GM23338 (cell line): ENCODE data around the gene ACBD4.

Experiments
- CREB1 ChIP-seq: fragments of 250-450 bp; sonication (Bioruptor Pico); IDR thresholded peaks from 2 replicates; pipeline ENCODE4 v1.5.0; 2020; ENCODE audit warnings: low read depth, mild to moderate bottlenecking, moderate library complexity
- EZH2 ChIP-seq: fragments of 200-600 bp; sonication (generic); IDR thresholded peaks from one replicate; pipeline ENCODE4 v1.8.0; 2017; ENCODE audit warnings: antibody characterized with exemption, mild to moderate bottlenecking, low read depth; ENCODE audit not compliant: unreplicated experiment
- EZH2phosphoT487 ChIP-seq: fragments of 200-600 bp; sonication (generic); IDR thresholded peaks from one replicate; pipeline ENCODE4 v1.8.1; 2018; ENCODE audit warnings: antibody characterized with exemption; ENCODE audit not compliant: unreplicated experiment
- JUNB ChIP-seq: IDR thresholded peaks from one replicate; pipeline ENCODE4 v1.6.1; 2016; ENCODE audit warnings: antibody characterized with exemption; ENCODE audit not compliant: unreplicated experiment
- POLR2AphosphoS5 ChIP-seq: IDR thresholded peaks from 2 replicates; pipeline ENCODE4 v1.6.1; 2016; ENCODE audit warnings: antibody characterized with exemption, low read depth
- STAT1 ChIP-seq: IDR thresholded peaks from one replicate; pipeline ENCODE4 v1.6.1; 2016; ENCODE audit warnings: antibody characterized with exemption; ENCODE audit not compliant: unreplicated experiment
- ZNF114 ChIP-seq: fragments of 250-450 bp; sonication (Bioruptor Pico); IDR thresholded peaks from 2 replicates; pipeline ENCODE4 v1.5.0; 2020; ENCODE audit warnings: mild to moderate bottlenecking, moderate library complexity
- ZNF331 ChIP-seq: fragments of 250-450 bp; sonication (Bioruptor Pico); IDR thresholded peaks from 2 replicates; pipeline ENCODE4 v1.5.0; 2020; ENCODE audit warnings: low read depth, mild to moderate bottlenecking, moderate library complexity
- TF ChIP-seq, protein P1 (sequence below), 2 experiments: fragments of 200-600 bp in 1 of 2; sonication (generic) in 1 of 2; conservative IDR thresholded peaks; 2 replicates each; pipeline versions ENCODE4 v1.5.1 to v1.6.1; 2016 to 2017; ENCODE audit warnings: antibody characterized with exemption in 2 of 2, low read depth in 2 of 2, mild to moderate bottlenecking in 2 of 2, moderate library complexity in 1 of 2
- TF ChIP-seq, protein P2 (sequence below): IDR thresholded peaks from one replicate; pipeline ENCODE4 v1.6.1; 2018; ENCODE audit warnings: antibody characterized with exemption; ENCODE audit not compliant: unreplicated experiment
- TF ChIP-seq, protein P3 (sequence below): IDR thresholded peaks from 2 replicates; pipeline ENCODE4 v1.6.1; 2016; ENCODE audit warnings: antibody characterized with exemption

DNA sequence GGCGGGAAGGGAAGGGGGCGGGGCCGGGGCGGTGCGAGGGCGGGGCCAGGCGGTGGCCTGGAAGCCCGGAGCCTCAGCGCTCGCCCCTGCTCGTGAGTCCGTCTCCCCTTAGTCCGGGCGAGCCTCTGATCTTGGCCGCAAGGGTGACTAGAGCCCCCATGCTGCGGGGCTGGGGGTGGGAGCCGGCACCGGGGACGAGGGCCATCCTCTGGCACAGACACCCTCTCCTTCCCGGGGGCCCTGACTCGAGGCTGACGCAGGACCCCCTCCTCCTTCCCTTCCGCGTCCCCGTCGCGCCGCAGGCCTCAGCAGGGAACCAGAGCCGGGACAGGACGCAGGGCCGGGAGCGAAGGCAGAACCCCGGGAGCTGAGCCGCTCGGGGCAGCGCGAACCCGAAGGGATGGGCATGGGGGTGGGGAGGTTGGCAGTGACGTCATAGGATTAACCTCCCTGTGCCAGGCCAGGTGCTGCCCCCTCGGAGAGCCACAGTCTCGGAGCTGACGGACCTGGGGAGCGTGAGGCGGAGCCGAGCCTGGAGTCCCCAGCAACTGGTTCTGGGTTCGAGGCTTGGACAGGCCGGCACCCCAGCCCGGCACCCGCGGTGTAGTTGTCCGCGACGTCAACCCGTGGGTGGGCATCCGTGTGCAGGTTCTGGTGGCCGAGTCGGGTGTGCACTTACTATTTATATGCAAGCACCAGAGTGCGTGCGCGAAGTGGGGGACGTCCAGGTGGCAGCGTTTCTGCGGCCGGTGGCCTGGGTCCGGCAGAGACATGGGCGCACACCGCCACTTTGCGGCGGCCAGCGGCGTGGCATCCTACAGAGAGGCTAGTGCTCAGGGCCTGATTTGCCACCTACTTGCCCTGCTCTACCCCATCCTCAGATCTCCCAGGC lies 2.7 kb upstream of the ACBD4 start:
- TF ChIP-seq, protein P1, sequence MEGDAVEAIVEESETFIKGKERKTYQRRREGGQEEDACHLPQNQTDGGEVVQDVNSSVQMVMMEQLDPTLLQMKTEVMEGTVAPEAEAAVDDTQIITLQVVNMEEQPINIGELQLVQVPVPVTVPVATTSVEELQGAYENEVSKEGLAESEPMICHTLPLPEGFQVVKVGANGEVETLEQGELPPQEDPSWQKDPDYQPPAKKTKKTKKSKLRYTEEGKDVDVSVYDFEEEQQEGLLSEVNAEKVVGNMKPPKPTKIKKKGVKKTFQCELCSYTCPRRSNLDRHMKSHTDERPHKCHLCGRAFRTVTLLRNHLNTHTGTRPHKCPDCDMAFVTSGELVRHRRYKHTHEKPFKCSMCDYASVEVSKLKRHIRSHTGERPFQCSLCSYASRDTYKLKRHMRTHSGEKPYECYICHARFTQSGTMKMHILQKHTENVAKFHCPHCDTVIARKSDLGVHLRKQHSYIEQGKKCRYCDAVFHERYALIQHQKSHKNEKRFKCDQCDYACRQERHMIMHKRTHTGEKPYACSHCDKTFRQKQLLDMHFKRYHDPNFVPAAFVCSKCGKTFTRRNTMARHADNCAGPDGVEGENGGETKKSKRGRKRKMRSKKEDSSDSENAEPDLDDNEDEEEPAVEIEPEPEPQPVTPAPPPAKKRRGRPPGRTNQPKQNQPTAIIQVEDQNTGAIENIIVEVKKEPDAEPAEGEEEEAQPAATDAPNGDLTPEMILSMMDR (conservative IDR thresholded peaks at IDR 0.05; ENCODE audit: low read depth in 2 of 2): peak; percentile 64 to 91
- TF ChIP-seq POLR2AphosphoS5 (no peak), EZH2phosphoT487 (no peak), EZH2 (no peak), JUNB (no peak), CREB1 (CRISPR knock-in tag) (peak; percentile 94), ZNF331 (CRISPR knock-in tag) (0 out of 2 replicates have a peak, but pooled peaks have one; percentile 7), ZNF114 (CRISPR knock-in tag) (no peak), STAT1 (no peak)
- TF ChIP-seq, protein P2, sequence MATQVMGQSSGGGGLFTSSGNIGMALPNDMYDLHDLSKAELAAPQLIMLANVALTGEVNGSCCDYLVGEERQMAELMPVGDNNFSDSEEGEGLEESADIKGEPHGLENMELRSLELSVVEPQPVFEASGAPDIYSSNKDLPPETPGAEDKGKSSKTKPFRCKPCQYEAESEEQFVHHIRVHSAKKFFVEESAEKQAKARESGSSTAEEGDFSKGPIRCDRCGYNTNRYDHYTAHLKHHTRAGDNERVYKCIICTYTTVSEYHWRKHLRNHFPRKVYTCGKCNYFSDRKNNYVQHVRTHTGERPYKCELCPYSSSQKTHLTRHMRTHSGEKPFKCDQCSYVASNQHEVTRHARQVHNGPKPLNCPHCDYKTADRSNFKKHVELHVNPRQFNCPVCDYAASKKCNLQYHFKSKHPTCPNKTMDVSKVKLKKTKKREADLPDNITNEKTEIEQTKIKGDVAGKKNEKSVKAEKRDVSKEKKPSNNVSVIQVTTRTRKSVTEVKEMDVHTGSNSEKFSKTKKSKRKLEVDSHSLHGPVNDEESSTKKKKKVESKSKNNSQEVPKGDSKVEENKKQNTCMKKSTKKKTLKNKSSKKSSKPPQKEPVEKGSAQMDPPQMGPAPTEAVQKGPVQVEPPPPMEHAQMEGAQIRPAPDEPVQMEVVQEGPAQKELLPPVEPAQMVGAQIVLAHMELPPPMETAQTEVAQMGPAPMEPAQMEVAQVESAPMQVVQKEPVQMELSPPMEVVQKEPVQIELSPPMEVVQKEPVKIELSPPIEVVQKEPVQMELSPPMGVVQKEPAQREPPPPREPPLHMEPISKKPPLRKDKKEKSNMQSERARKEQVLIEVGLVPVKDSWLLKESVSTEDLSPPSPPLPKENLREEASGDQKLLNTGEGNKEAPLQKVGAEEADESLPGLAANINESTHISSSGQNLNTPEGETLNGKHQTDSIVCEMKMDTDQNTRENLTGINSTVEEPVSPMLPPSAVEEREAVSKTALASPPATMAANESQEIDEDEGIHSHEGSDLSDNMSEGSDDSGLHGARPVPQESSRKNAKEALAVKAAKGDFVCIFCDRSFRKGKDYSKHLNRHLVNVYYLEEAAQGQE: no peak
- TF ChIP-seq, protein P3, sequence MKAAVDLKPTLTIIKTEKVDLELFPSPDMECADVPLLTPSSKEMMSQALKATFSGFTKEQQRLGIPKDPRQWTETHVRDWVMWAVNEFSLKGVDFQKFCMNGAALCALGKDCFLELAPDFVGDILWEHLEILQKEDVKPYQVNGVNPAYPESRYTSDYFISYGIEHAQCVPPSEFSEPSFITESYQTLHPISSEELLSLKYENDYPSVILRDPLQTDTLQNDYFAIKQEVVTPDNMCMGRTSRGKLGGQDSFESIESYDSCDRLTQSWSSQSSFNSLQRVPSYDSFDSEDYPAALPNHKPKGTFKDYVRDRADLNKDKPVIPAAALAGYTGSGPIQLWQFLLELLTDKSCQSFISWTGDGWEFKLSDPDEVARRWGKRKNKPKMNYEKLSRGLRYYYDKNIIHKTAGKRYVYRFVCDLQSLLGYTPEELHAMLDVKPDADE: no peak
